Ectodermal cell (in vitro differentiated cells): ENCODE results near the gene ACOT13.
"Not testable (repeated sequence)": the region's sequence is repeated elsewhere in the genome, so short reads cannot be mapped to it uniquely, and the experiment has no call there.

ENCODE experiments used
- H3K27ac ChIP-seq: 2 replicates; pipeline ENCODE4 v1.7.0; 2013; ENCODE audit warnings: mild to moderate bottlenecking, low read depth, low read length; ENCODE audit not compliant: insufficient read depth, poor library complexity, severe bottlenecking
- H3K27me3 ChIP-seq: 2 replicates; pipeline ENCODE4 v1.7.0; 2013; ENCODE audit warnings: mild to moderate bottlenecking, low read length; ENCODE audit not compliant: insufficient read depth, control insufficient read depth, poor library complexity, severe bottlenecking
- H3K36me3 ChIP-seq: one replicate; pipeline ENCODE4 v1.7.0; 2013; ENCODE audit warnings: low read length; ENCODE audit not compliant: control insufficient read depth, insufficient read depth
- H3K4me1 ChIP-seq: one replicate; pipeline ENCODE4 v1.7.0; 2013; ENCODE audit warnings: low read length; ENCODE audit not compliant: control insufficient read depth, insufficient read depth
- H3K4me3 ChIP-seq: 2 replicates; pipeline ENCODE4 v1.7.0; 2013; ENCODE audit warnings: low read depth, low read length, control low read depth; ENCODE audit not compliant: insufficient read depth
- H3K9me3 ChIP-seq: 2 replicates; pipeline ENCODE4 v1.7.0; 2013; ENCODE audit warnings: mild to moderate bottlenecking, low read length, moderate library complexity; ENCODE audit not compliant: control insufficient read depth
- WGBS, 2 experiments: methylation state at CpG; one replicate each; pipeline ENCODE4 v1.1.7; 2013; ENCODE audit warnings: missing lambda C conversion rate in 2 of 2; 5-methylcytosine and 5-hydroxymethylcytosine counted together

The ACOT13 gene

GRCh38 chr6:24671077-24671476 lies 4.2 kb downstream of the ACOT13 start:
- WGBS, 2 experiments: 90 to 95% methylated on average over 2 to 3 of the region's 4 CpGs
- H3K4me3 ChIP-seq, H3K36me3 ChIP-seq, H3K27me3 ChIP-seq, H3K9me3 ChIP-seq, H3K4me1 ChIP-seq, H3K27ac ChIP-seq: not testable (repeated sequence)

DNA sequence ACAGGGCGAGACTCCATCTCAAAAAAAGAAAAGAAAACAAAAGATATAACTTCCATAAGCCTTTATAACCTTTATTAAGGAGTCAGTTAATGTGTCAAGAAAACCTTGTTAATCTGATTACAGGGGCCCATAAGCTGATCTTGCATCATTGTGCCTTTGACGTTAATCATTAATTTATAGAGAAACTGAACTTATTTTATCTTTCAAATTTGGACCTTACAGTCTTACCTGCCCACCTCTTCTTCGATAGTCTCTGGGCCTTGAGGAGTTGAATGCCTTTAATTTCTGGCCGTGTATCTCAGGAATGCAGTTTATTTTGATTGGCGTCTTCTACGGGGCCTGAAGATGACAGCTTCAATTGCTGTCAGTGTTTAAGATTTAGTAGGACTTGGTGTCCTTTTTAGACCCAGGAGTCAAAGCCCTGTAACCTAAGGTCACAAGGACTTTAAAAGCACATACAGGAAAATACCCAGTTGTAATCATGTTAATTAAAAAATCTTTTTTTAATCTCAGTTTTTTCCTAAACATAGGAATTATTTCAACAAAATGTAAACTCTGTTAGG lies 5.8 kb downstream of the ACOT13 start:
- Histone ChIP-seq H3K9me3 (peaks cover 3% of the 10 kb centered on the region), H3K36me3 (peaks cover 3% of the 10 kb centered on the region), H3K4me3 (no peak overlapping the region), H3K27me3 (no peaks in the 10 kb centered on the region), H3K27ac (no peak overlapping the region), H3K4me1 (no peaks in the 10 kb centered on the region)
- 89% methylated on average over 6 of the region's 6 CpGs for WGBS, 2 experiments

- Histone ChIP-seq H3K4me1 (no peaks in the 10 kb centered on the region), H3K27ac (no peak overlapping the region), H3K36me3 (peaks cover 3% of the 10 kb centered on the region), H3K27me3 (no peaks in the 10 kb centered on the region), H3K4me3 (no peak overlapping the region), H3K9me3 (peaks cover 3% of the 10 kb centered on the region)
- no CpG with 5 or more reads among the region's 2 CpGs for WGBS, 2 experiments
Observed at GRCh38 chr6:24673625-24674024, 6.7 kb downstream of the ACOT13 start.

- not testable (repeated sequence) for H3K4me1 ChIP-seq, H3K9me3 ChIP-seq, H3K27me3 ChIP-seq, H3K27ac ChIP-seq, H3K4me3 ChIP-seq, H3K36me3 ChIP-seq
- WGBS, 2 experiments: 93 to 95% methylated on average over 11 of the region's 11 CpGs
Observed at GRCh38 chr6:24678792-24679352, 12.0 kb downstream of the ACOT13 start.

DNA sequence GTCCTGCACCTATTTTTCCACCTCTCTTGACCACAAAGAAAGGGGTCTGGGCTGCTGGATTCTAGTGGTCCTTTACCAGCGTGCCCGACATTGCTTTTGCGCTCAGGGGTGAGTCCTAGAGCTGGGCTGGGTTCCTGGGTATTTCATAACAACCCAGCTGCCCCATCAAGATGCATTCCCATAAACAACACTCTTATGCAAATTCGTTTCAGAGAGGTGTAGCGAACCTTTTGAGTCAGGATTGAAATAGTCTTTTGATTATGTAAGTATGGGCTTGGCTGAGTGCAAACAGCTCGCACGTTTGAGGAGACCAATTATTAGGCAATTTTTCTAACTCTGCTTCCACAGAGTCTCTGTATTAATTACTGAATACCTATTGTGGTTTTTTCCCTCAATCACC lies 13.7 kb downstream of the ACOT13 start:
- 88 to 97% methylated on average over 7 of the region's 7 CpGs for WGBS, 2 experiments
- no peak overlapping the region for H3K27ac ChIP-seq
- H3K27me3 ChIP-seq: no peaks in the 10 kb centered on the region
- H3K9me3 ChIP-seq: no peaks in the 10 kb centered on the region
- no peak overlapping the region for H3K4me3 ChIP-seq
- H3K4me1 ChIP-seq: peaks cover 8% of the 10 kb centered on the region
- H3K36me3 ChIP-seq: no peaks in the 10 kb centered on the region

- Histone ChIP-seq H3K4me3 (no peak overlapping the region), H3K27ac (no peak overlapping the region), H3K27me3 (no peaks in the 10 kb centered on the region), H3K4me1 (peaks cover 8% of the 10 kb centered on the region), H3K36me3 (no peaks in the 10 kb centered on the region), H3K9me3 (no peaks in the 10 kb centered on the region)
- 48 to 57% methylated on average over 9 to 11 of the region's 12 CpGs for WGBS, 2 experiments
Observed at GRCh38 chr6:24683297-24684296, 16.7 kb downstream of the ACOT13 start.

DNA sequence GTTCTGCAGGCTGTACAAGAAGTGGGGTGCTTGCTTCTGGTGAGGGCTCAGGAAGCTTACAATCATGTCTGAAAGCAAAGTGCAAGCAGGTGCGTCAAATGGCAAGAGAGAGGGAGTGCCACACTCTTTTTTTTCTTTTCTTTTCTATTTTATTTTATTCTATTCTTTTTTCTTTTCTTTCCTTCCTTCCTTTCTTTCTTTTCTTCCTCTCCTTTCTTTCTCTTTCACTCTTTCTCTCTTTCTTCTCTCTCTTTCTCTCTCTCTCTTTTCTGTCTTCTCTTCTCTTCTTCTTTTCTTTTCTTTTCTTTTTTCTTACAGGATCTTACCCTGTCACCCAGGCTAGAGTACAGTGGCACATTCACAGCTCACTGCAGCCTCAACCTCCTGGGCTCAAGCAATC lies 19.5 kb downstream of the ACOT13 start:
- Histone ChIP-seq H3K9me3 (no peaks in the 10 kb centered on the region), H3K27me3 (no peaks in the 10 kb centered on the region), H3K27ac (no peak overlapping the region), H3K4me1 (peaks cover 8% of the 10 kb centered on the region), H3K36me3 (no peaks in the 10 kb centered on the region), H3K4me3 (no peak overlapping the region)
- 86 to 93% methylated on average over 1 of the region's 1 CpG for WGBS, 2 experiments

DNA sequence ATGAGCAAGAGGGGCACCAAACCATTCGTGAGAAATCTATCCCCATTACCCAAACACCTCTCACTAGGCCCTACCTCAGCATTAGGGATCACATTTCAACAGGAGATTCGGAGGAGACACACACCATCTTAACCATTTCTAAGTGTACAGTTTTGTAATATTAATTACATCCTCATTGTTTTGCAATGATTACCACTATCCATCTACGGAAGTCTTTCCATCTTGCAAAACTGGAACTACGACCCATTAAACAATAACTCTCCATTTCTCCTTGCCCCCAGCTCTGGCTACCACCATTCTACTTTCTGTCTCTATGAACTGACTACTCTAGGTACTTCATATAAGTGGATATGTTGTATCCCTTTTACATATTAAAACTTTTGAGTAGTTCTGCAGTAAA lies 20.1 kb downstream of the ACOT13 start:
- no peaks in the 10 kb centered on the region for H3K36me3 ChIP-seq
- H3K27ac ChIP-seq: no peak overlapping the region
- WGBS, 2 experiments: 94 to 97% methylated on average over 4 of the region's 4 CpGs

GRCh38 chr6:24689964-24690363 lies 23.1 kb downstream of the ACOT13 start:
- 90 to 96% methylated on average over 2 of the region's 2 CpGs for WGBS, 2 experiments
- Histone ChIP-seq H3K9me3 (no peaks in the 10 kb centered on the region), H3K27ac (no peak overlapping the region), H3K36me3 (no peaks in the 10 kb centered on the region), H3K27me3 (no peaks in the 10 kb centered on the region), H3K4me1 (no peaks in the 10 kb centered on the region), H3K4me3 (no peak overlapping the region)

More for the DNA sequence above, 20.1 kb downstream of the ACOT13 start:
- no peak overlapping the region for H3K4me3 ChIP-seq
- H3K4me1 ChIP-seq: peaks cover 8% of the 10 kb centered on the region
- H3K27me3 ChIP-seq: no peaks in the 10 kb centered on the region
- no peaks in the 10 kb centered on the region for H3K9me3 ChIP-seq

GRCh38 chr6:24690593-24690992 lies 23.7 kb downstream of the ACOT13 start:
- no peak overlapping the region for H3K27ac ChIP-seq
- no peaks in the 10 kb centered on the region for H3K36me3 ChIP-seq
- H3K4me1 ChIP-seq: no peaks in the 10 kb centered on the region
- no peaks in the 10 kb centered on the region for H3K9me3 ChIP-seq
- no peak overlapping the region for H3K4me3 ChIP-seq
- 88 to 92% methylated on average over 1 of the region's 1 CpG for WGBS, 2 experiments
- no peaks in the 10 kb centered on the region for H3K27me3 ChIP-seq
